HTR-8/SVneo (cell line): Measurements from ENCODE around the gene NDFIP1.
"Not testable (repeated sequence)": the region's sequence is repeated elsewhere in the genome, so short reads cannot be mapped to it uniquely, and the experiment has no call there.

Experiments used
- DNase-seq: peaks from one replicate; pipeline ENCODE4 v3.0.0; 2011; ENCODE audit warnings: low spot score, mixed read lengths; ENCODE audit not compliant: insufficient read length
- FAIRE-seq: peaks from 2 replicates; lab custom pipeline; 2011; peaks lifted over from hg19 to GRCh38; lab: Jason Lieb, UNC

The NDFIP1 gene

GRCh38 chr5:142088855-142089479, 19.6 kb upstream of the NDFIP1 start:
- FAIRE-seq, DNase-seq: not testable (repeated sequence)

- DNase-seq (no peak), FAIRE-seq (no peak)
Measured at GRCh38 chr5:142091012-142091411, 17.6 kb upstream of the NDFIP1 start.

- FAIRE-seq (no peak), DNase-seq (no peak)
Measured at GRCh38 chr5:142091922-142092321, 16.7 kb upstream of the NDFIP1 start.

GRCh38 chr5:142095035-142095434, 13.5 kb upstream of the NDFIP1 start:
- FAIRE-seq (no peak), DNase-seq (no peak)

GRCh38 chr5:142095651-142096330, 12.8 kb upstream of the NDFIP1 start:
- FAIRE-seq, result no peak

GRCh38 chr5:142096382-142096781, 12.2 kb upstream of the NDFIP1 start:
- FAIRE-seq (no peak), DNase-seq (no peak)

More at GRCh38 chr5:142095651-142096330, 12.8 kb upstream of the NDFIP1 start:
- DNase-seq, result no peak

- DNase-seq (no peak), FAIRE-seq (no peak)
Measured at GRCh38 chr5:142097681-142098080, 10.9 kb upstream of the NDFIP1 start.

- FAIRE-seq (no peak), DNase-seq (no peak)
Measured at GRCh38 chr5:142098275-142098674, 10.3 kb upstream of the NDFIP1 start.

- no peak for FAIRE-seq
- no peak for DNase-seq
Measured at GRCh38 chr5:142098931-142099330, 9.6 kb upstream of the NDFIP1 start.

GRCh38 chr5:142100307-142100706, 8.3 kb upstream of the NDFIP1 start:
- no peak for DNase-seq
- FAIRE-seq, result no peak

GRCh38 chr5:142102980-142103740, 5.4 kb upstream of the NDFIP1 start:
- FAIRE-seq (no peak), DNase-seq (no peak)

- DNase-seq (no peak), FAIRE-seq (no peak)
Measured at GRCh38 chr5:142104491-142104890, 4.1 kb upstream of the NDFIP1 start.

- FAIRE-seq, result no peak
- DNase-seq, result no peak
Measured at GRCh38 chr5:142106061-142106460, 2.5 kb upstream of the NDFIP1 start.

- DNase-seq (no peak), FAIRE-seq (no peak)
Measured at GRCh38 chr5:142107036-142107735, 1.4 kb upstream of the NDFIP1 start.

- FAIRE-seq (no peak), DNase-seq (no peak)
Measured at GRCh38 chr5:142107736-142108431, 695 bp upstream of the NDFIP1 start.

GRCh38 chr5:142109331-142110045, 909 bp downstream of the NDFIP1 start:
- FAIRE-seq, result no peak
- no peak for DNase-seq

GRCh38 chr5:142110046-142110531, 1.5 kb downstream of the NDFIP1 start:
- FAIRE-seq (no peak), DNase-seq (no peak)

GRCh38 chr5:142110988-142111687, 2.6 kb downstream of the NDFIP1 start:
- DNase-seq (no peak), FAIRE-seq (no peak)

- no peak for FAIRE-seq
Measured at GRCh38 chr5:142114687-142115086, 6.1 kb downstream of the NDFIP1 start.

More at GRCh38 chr5:142114687-142115086, 6.1 kb downstream of the NDFIP1 start:
- no peak for DNase-seq
